HG03175 (cell line): ENCODE measurements around the gene PHF1.

ENCODE experiments used
- ATAC-seq: cut with Tn5 transposase; IDR thresholded peaks from one replicate; pipeline ENCODE4 v1.9.1; 2021; ENCODE audit warnings: mild to moderate bottlenecking, moderate library complexity; ENCODE audit not compliant: unreplicated experiment

The PHF1 gene

GRCh38 chr6:33453393-33454008 lies 42.7 kb downstream of the PHF1 start:
- ATAC-seq, result no peak

DNA sequence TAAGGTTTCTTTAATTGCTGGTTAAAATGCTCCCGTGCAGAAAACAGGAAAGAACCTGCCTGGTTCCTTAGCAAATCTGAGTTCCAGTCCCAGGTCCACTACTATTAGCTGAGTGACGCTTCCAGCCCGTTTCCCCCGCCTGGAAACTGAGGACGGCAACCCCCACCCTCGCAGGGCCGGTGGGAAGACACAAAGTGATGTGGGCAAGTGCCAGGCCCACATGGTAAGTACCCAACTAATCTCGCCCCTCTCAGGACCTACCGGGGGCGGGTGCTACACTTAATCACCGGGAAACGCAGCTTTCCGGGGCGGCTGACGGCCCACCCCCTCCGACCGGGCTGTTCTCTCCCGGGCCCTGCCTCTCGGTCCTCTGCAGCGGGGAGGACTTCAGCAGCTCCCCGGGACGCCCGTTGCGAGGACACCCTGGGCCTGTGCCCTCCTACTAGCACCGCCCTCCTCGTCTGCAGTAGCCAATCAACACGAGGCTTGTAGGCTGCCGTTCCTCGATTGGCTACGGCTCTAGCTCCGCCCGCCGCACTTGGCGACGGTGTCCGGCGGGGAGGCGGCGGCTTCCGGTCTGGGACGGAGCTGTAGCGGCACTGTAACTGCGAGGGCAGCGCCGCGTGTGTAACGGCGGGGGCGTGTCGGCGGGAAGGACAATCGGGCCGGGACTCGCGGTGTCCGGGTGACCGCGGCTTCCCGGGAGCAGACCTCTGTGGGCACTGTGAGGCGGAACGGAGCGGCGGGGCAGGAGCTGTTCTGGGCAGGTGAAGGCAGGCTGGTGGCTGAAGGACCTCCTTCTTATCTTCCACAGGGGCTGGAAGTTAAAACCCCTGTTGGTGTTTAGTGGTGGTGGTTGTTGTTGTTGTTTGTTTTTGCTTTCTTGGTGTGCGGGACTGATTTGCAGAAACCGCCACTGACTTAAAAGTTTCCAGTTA lies 43.5 kb downstream of the PHF1 start, which contains the start of gene ZBTB9:
Gene ZBTB9 (plus strand): TSS at position 568 of the 938 bp plus-strand sequence. CDS start 525 bp downstream, outside the sequence.
- ATAC-seq, result peak; percentile 98

GRCh38 chr6:33455051-33455450 lies 44.2 kb downstream of the PHF1 start:
- ATAC-seq, result no peak

DNA sequence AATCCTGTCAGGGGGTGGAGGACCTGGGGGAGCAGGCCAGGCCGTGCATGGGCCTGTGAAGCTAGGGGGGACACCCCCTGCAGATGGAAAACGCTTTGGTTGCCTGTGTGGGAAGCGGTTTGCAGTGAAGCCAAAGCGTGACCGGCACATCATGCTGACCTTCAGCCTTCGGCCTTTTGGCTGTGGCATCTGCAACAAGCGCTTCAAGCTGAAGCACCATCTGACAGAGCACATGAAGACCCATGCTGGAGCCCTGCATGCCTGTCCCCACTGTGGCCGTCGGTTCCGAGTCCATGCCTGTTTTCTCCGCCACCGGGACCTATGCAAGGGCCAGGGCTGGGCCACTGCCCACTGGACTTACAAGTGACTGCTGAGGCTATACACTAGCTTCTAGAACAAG lies 45.3 kb downstream of the PHF1 start:
- ATAC-seq, result no peak

- no peak for ATAC-seq
Observed at GRCh38 chr6:33458676-33459075, 47.9 kb downstream of the PHF1 start.

- ATAC-seq, result no peak
Observed at GRCh38 chr6:33459226-33459625, 48.4 kb downstream of the PHF1 start.
